WTC11 (cell line): ENCODE measurements around the gene ARAP2. TPM values are rescaled to one million over a fixed set of nuclear protein-coding genes. Genes with fewer than 3 reads are reported as not detected.

ENCODE experiments used
- ATAC-seq: fragments of 200-7000 bp; cut with Tn5 transposase; 2 replicates; pipeline ENCODE4 v1.10.0; 2021; ENCODE audit warnings: mild to moderate bottlenecking, moderate library complexity
- CTCF ChIA-PET: fragments of 300-600 bp; sonication (Branson Sonifier 250); formaldehyde crosslinking; loops from one replicate; lab custom pipeline; 2021; ENCODE audit warnings: antibody characterized with exemption; lab: Charles Lee
- POLR2A ChIA-PET: fragments of 350-600 bp; sonication (Branson Sonifier 250); formaldehyde crosslinking; loops from one replicate; lab custom pipeline; 2021; ENCODE audit warnings: antibody characterized with exemption; lab: Charles Lee
- DNase-seq: peaks from one replicate; pipeline ENCODE4 v3.0.0; 2021; ENCODE audit warnings: low spot score
- H3K27ac Mint-ChIP-seq: 2 replicates; pipeline ENCODE4 v1.8.0; 2021; ENCODE audit warnings: mixed read lengths
- H3K27me3 Mint-ChIP-seq: 2 replicates; pipeline ENCODE4 v1.8.0; 2021; ENCODE audit warnings: low read depth, mild to moderate bottlenecking, moderate library complexity, mixed read lengths
- H3K36me3 Mint-ChIP-seq: 2 replicates; pipeline ENCODE4 v1.8.0; 2021; ENCODE audit warnings: mixed read lengths
- H3K4me1 Mint-ChIP-seq: 2 replicates; pipeline ENCODE4 v1.8.0; 2022; ENCODE audit warnings: mixed read lengths
- H3K4me3 Mint-ChIP-seq: 2 replicates; pipeline ENCODE4 v1.8.0; 2021; ENCODE audit warnings: mild to moderate bottlenecking, moderate library complexity, mixed read lengths
- H3K9me3 Mint-ChIP-seq: 2 replicates; pipeline ENCODE4 v1.8.0; 2021; ENCODE audit warnings: mixed read lengths
- FOXP1 ChIP-seq: sonication (generic); formaldehyde crosslinking; IDR thresholded peaks from 2 replicates; pipeline ENCODE4 v1.8.0; 2022; ENCODE audit warnings: missing genetic modification reagents, mild to moderate bottlenecking, moderate library complexity, borderline replicate concordance
- JUN ChIP-seq: sonication (generic); formaldehyde crosslinking; IDR thresholded peaks from 2 replicates; pipeline ENCODE4 v1.8.0; 2023; ENCODE audit warnings: mild to moderate bottlenecking, missing genetic modification reagents
- NFATC4 ChIP-seq: fragments of 250-450 bp; sonication (Bioruptor Pico); IDR thresholded peaks from 2 replicates; pipeline ENCODE4 v1.9.0; 2021; ENCODE audit warnings: mild to moderate bottlenecking
- NR3C1 ChIP-seq: sonication (generic); formaldehyde crosslinking; conservative IDR thresholded peaks from 2 replicates; pipeline ENCODE4 v1.8.1; 2023; ENCODE audit warnings: low read depth, mild to moderate bottlenecking, missing genetic modification reagents
- SMAD3 ChIP-seq: sonication (generic); formaldehyde crosslinking; IDR thresholded peaks from 2 replicates; pipeline ENCODE4 v1.8.0; 2022; ENCODE audit warnings: missing genetic modification reagents, mild to moderate bottlenecking, borderline replicate concordance
- TEAD1 ChIP-seq: sonication (generic); formaldehyde crosslinking; IDR thresholded peaks from 2 replicates; pipeline ENCODE4 v1.8.0; 2022; ENCODE audit warnings: mild to moderate bottlenecking, missing genetic modification reagents
- TP53 ChIP-seq: sonication (generic); formaldehyde crosslinking; IDR thresholded peaks from 2 replicates; pipeline ENCODE4 v1.8.1; 2023; ENCODE audit warnings: mild to moderate bottlenecking, missing genetic modification reagents
- ZNF263 ChIP-seq: sonication (generic); formaldehyde crosslinking; IDR thresholded peaks from 2 replicates; pipeline ENCODE4 v1.8.1; 2022; ENCODE audit warnings: low read depth, mild to moderate bottlenecking, moderate library complexity, missing genetic modification reagents
- total RNA-seq: library from RNA; stranded (reverse); gene quantifications from 3 replicates; pipeline ENCODE4 v1.2.3, GENCODE V29; 2021
- TF ChIP-seq, protein P1 (sequence below): sonication (generic); formaldehyde crosslinking; conservative IDR thresholded peaks from 2 replicates; pipeline ENCODE4 v1.8.1; 2023; ENCODE audit warnings: mild to moderate bottlenecking, low read depth, missing genetic modification reagents, moderate library complexity
- TF ChIP-seq, protein P2 (sequence below): sonication (generic); formaldehyde crosslinking; IDR thresholded peaks from 2 replicates; pipeline ENCODE4 v1.8.0; 2022; ENCODE audit warnings: mild to moderate bottlenecking, missing genetic modification reagents
- TF ChIP-seq, protein P3 (sequence below): sonication (generic); formaldehyde crosslinking; IDR thresholded peaks from 2 replicates; pipeline ENCODE4 v1.8.1; 2023; ENCODE audit warnings: mild to moderate bottlenecking, missing genetic modification reagents, moderate library complexity
- TF ChIP-seq, protein P4 (sequence below): sonication (generic); formaldehyde crosslinking; IDR thresholded peaks from 2 replicates; pipeline ENCODE4 v1.8.0; 2022; ENCODE audit warnings: mild to moderate bottlenecking, missing genetic modification reagents
- TF ChIP-seq, protein P5 (sequence below): sonication (generic); formaldehyde crosslinking; IDR thresholded peaks from 2 replicates; pipeline ENCODE4 v1.8.1; 2022; ENCODE audit warnings: low read depth, missing genetic modification reagents, borderline replicate concordance
- TF ChIP-seq, protein P6 (sequence below): sonication (generic); formaldehyde crosslinking; IDR thresholded peaks from 2 replicates; pipeline ENCODE4 v1.8.1; 2022; ENCODE audit warnings: low read depth, mild to moderate bottlenecking, moderate library complexity, missing genetic modification reagents, borderline replicate concordance
- TF ChIP-seq, protein P7 (sequence below): fragments of 250-450 bp; sonication (Bioruptor Pico); IDR thresholded peaks from 2 replicates; pipeline ENCODE4 v1.9.0; 2021; ENCODE audit warnings: mild to moderate bottlenecking
- TF ChIP-seq, protein P8 (sequence below): fragments of 250-450 bp; sonication (Bioruptor Pico); IDR thresholded peaks from 2 replicates; pipeline ENCODE4 v2.1.2; 2022; ENCODE audit warnings: mild to moderate bottlenecking, moderate library complexity

Gene ARAP2
- total RNA-seq, 1 experiment from 2014 or later = 1.0 TPM

DNA sequence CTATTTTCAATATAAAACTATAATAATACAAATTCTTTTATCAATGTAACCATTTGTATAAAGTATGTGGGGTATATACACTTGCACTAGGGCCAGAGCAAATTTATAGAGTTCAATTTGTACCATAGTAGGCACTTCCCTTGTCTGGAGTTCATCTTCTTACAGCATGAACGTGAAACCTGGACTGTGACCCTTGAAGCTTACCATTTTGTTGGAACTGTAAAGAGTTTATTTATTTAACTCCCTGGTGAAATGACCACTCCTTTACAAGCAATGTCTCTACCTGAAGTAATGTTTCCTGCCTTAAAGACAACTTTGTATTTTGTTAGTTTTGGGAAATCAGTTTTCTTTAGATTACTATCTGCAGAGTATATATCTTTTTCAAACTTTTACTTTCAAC lies 188.2 kb downstream of the ARAP2 start (continued):
- TF ChIP-seq, protein P1, sequence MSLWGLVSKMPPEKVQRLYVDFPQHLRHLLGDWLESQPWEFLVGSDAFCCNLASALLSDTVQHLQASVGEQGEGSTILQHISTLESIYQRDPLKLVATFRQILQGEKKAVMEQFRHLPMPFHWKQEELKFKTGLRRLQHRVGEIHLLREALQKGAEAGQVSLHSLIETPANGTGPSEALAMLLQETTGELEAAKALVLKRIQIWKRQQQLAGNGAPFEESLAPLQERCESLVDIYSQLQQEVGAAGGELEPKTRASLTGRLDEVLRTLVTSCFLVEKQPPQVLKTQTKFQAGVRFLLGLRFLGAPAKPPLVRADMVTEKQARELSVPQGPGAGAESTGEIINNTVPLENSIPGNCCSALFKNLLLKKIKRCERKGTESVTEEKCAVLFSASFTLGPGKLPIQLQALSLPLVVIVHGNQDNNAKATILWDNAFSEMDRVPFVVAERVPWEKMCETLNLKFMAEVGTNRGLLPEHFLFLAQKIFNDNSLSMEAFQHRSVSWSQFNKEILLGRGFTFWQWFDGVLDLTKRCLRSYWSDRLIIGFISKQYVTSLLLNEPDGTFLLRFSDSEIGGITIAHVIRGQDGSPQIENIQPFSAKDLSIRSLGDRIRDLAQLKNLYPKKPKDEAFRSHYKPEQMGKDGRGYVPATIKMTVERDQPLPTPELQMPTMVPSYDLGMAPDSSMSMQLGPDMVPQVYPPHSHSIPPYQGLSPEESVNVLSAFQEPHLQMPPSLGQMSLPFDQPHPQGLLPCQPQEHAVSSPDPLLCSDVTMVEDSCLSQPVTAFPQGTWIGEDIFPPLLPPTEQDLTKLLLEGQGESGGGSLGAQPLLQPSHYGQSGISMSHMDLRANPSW (CRISPR knock-in tag) = no peak
- TF ChIP-seq NFATC4 (CRISPR knock-in tag) (no peak), ZNF263 (no peak), SMAD3 (CRISPR knock-in tag) (no peak), TEAD1 (CRISPR knock-in tag) (no peak)
- TF ChIP-seq, protein P2, sequence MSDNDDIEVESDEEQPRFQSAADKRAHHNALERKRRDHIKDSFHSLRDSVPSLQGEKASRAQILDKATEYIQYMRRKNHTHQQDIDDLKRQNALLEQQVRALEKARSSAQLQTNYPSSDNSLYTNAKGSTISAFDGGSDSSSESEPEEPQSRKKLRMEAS (CRISPR knock-in tag) = no peak
- TF ChIP-seq, protein P3, sequence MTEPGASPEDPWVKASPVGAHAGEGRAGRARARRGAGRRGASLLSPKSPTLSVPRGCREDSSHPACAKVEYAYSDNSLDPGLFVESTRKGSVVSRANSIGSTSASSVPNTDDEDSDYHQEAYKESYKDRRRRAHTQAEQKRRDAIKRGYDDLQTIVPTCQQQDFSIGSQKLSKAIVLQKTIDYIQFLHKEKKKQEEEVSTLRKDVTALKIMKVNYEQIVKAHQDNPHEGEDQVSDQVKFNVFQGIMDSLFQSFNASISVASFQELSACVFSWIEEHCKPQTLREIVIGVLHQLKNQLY = no peak
- TF ChIP-seq, protein P4, sequence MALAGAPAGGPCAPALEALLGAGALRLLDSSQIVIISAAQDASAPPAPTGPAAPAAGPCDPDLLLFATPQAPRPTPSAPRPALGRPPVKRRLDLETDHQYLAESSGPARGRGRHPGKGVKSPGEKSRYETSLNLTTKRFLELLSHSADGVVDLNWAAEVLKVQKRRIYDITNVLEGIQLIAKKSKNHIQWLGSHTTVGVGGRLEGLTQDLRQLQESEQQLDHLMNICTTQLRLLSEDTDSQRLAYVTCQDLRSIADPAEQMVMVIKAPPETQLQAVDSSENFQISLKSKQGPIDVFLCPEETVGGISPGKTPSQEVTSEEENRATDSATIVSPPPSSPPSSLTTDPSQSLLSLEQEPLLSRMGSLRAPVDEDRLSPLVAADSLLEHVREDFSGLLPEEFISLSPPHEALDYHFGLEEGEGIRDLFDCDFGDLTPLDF = no peak

DNA sequence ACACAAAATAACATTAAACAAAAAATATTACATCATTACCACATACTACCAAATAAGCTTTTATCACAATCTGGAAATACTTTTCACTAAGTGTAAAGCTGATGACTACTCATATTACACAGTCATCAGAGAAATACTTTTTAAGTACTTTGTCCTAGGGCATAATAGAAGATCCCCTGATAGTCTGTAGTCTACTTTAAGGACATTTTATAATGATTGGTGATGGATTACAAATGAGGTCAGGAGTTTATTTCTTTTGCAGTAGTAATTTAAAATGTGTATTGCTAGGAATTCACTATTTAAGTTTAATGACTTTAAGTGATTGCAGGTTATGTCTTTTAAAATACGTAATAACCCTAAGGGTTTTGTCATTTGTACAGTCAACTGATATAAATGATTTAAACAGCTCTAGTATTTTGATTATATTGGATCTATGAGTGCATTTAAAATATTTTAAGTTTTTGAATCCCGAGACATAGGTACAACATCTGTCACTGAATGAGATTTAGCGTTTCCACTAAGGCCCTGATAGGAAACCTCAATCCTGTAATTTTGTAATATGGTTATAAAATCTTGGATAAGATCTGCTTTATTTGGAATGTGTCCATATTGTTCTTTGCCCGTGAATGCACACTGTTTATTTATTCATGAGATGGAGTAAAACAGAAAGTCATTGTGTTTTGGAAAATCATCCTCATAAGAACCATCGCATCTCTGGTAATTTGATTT lies 189.5 kb downstream of the ARAP2 start:
- DNase-seq (no peak), ATAC-seq (no peak)
- H3K9me3 Mint-ChIP-seq = no peaks in the 10 kb centered on the region

More for the DNA sequence above, 189.5 kb downstream of the ARAP2 start:
- Mint-ChIP-seq H3K36me3 (no peaks in the 10 kb centered on the region), H3K27ac (no peak overlapping the region), H3K4me1 (peaks cover 10% of the 10 kb centered on the region), H3K27me3 (no peaks in the 10 kb centered on the region), H3K4me3 (no peak overlapping the region)
- TF ChIP-seq TP53 (CRISPR knock-in tag) (no peak), FOXP1 (CRISPR knock-in tag) (no peak), NR3C1 (CRISPR knock-in tag) (no peak), JUN (no peak)
- TF ChIP-seq, protein P5, sequence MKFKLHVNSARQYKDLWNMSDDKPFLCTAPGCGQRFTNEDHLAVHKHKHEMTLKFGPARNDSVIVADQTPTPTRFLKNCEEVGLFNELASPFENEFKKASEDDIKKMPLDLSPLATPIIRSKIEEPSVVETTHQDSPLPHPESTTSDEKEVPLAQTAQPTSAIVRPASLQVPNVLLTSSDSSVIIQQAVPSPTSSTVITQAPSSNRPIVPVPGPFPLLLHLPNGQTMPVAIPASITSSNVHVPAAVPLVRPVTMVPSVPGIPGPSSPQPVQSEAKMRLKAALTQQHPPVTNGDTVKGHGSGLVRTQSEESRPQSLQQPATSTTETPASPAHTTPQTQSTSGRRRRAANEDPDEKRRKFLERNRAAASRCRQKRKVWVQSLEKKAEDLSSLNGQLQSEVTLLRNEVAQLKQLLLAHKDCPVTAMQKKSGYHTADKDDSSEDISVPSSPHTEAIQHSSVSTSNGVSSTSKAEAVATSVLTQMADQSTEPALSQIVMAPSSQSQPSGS (CRISPR knock-in tag) = no peak
- TF ChIP-seq, protein P6, sequence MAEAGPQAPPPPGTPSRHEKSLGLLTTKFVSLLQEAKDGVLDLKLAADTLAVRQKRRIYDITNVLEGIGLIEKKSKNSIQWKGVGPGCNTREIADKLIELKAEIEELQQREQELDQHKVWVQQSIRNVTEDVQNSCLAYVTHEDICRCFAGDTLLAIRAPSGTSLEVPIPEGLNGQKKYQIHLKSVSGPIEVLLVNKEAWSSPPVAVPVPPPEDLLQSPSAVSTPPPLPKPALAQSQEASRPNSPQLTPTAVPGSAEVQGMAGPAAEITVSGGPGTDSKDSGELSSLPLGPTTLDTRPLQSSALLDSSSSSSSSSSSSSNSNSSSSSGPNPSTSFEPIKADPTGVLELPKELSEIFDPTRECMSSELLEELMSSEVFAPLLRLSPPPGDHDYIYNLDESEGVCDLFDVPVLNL (CRISPR knock-in tag) = no peak
- TF ChIP-seq, protein P7, sequence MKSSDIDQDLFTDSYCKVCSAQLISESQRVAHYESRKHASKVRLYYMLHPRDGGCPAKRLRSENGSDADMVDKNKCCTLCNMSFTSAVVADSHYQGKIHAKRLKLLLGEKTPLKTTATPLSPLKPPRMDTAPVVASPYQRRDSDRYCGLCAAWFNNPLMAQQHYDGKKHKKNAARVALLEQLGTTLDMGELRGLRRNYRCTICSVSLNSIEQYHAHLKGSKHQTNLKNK (CRISPR knock-in tag) = no peak
- TF ChIP-seq, protein P8, sequence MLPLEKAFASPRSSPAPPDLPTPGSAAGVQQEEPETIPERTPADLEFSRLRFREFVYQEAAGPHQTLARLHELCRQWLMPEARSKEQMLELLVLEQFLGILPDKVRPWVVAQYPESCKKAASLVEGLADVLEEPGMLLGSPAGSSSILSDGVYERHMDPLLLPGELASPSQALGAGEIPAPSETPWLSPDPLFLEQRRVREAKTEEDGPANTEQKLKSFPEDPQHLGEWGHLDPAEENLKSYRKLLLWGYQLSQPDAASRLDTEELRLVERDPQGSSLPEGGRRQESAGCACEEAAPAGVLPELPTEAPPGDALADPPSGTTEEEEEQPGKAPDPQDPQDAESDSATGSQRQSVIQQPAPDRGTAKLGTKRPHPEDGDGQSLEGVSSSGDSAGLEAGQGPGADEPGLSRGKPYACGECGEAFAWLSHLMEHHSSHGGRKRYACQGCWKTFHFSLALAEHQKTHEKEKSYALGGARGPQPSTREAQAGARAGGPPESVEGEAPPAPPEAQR (CRISPR knock-in tag) = no peak
- CTCF ChIA-PET = no interaction called here
- POLR2A ChIA-PET = no interaction called here
